Common myeloid progenitor, CD34-positive (primary cell): ENCODE data around the gene AGR2.
A peak's percentile ranks its signal among the peaks of the same experiment; 100 is the strongest.

Source experiments
- CTCF ChIA-PET: fragments of 350-600 bp; sonication (Branson Sonifier 250); formaldehyde crosslinking; loops from one replicate; lab custom pipeline; 2021; ENCODE audit warnings: antibody characterized with exemption; lab: Charles Lee
- POLR2A ChIA-PET: fragments of 350-600 bp; sonication (Branson Sonifier 250); formaldehyde crosslinking; loops from one replicate; lab custom pipeline; 2021; ENCODE audit warnings: antibody characterized with exemption; lab: Charles Lee
- DNase-seq, 3 donors: peaks; one replicate each; pipeline versions ENCODE4 v3.0.0 to v3.0.0-alpha.2; 2013
- H3K27ac ChIP-seq, 2 experiments: 1 replicate in 1 of 2; 2 replicates in 1 of 2; pipeline ENCODE4 v1.7.0; 2013; ENCODE audit warnings: inconsistent platforms in 2 of 2, low read length in 2 of 2, mild to moderate bottlenecking in 2 of 2, low read depth in 1 of 2, moderate library complexity in 1 of 2; ENCODE audit not compliant: severe bottlenecking in 2 of 2, insufficient read depth in 1 of 2, poor library complexity in 1 of 2
- H3K27me3 ChIP-seq, 5 experiments: replicated peaks in 2 of 5; 1 replicate in 3 of 5; 2 replicates in 2 of 5; pipeline versions ENCODE4 v1.6.1 to v1.7.0; 2013; ENCODE audit warnings: low read length in 4 of 5, mild to moderate bottlenecking in 2 of 5, moderate library complexity in 2 of 5, inconsistent platforms in 1 of 5; ENCODE audit not compliant: insufficient read depth in 5 of 5, control insufficient read depth in 4 of 5
- H3K36me3 ChIP-seq, 4 experiments: 1 replicate in 2 of 4; 2 replicates in 2 of 4; pipeline versions ENCODE4 v1.6.1 to v1.7.0; 2013; ENCODE audit warnings: low read length in 3 of 4, control low read depth in 1 of 4, mild to moderate bottlenecking in 1 of 4; ENCODE audit not compliant: control insufficient read depth in 4 of 4, insufficient read depth in 4 of 4
- H3K4me1 ChIP-seq, 4 experiments: 1 replicate in 3 of 4; 2 replicates in 1 of 4; pipeline versions ENCODE4 v1.6.1 to v1.7.1; 2013; ENCODE audit warnings: low read length in 3 of 4, mild to moderate bottlenecking in 3 of 4, control low read depth in 1 of 4, inconsistent platforms in 1 of 4, moderate library complexity in 1 of 4; ENCODE audit not compliant: control insufficient read depth in 4 of 4, insufficient read depth in 4 of 4; ENCODE audit errors: control extremely low read depth in 1 of 4
- H3K4me3 ChIP-seq, 7 experiments: 1 replicate in 4 of 7; 2 replicates in 3 of 7; pipeline versions ENCODE4 v1.5.1 to v1.7.0; 2013; ENCODE audit warnings: mild to moderate bottlenecking in 7 of 7, low read length in 6 of 7, moderate library complexity in 6 of 7, inconsistent platforms in 2 of 7, low read depth in 2 of 7, control low read depth in 1 of 7; ENCODE audit not compliant: insufficient read depth in 4 of 7, control insufficient read depth in 1 of 7; ENCODE audit errors: extremely low read depth in 1 of 7
- H3K9me3 ChIP-seq, 5 experiments: 1 replicate in 4 of 5; 2 replicates in 1 of 5; pipeline versions ENCODE4 v1.6.1 to v1.7.1; 2013; ENCODE audit warnings: low read length in 4 of 5, mild to moderate bottlenecking in 2 of 5, inconsistent platforms in 1 of 5, low read depth in 1 of 5, moderate library complexity in 1 of 5; ENCODE audit not compliant: control insufficient read depth in 4 of 5, insufficient read depth in 2 of 5; ENCODE audit errors: control extremely low read depth in 1 of 5
- WGBS: methylation state at CpG from one replicate; pipeline ENCODE4 v1.1.5; 2013; ENCODE audit not compliant: insufficient coverage; 5-methylcytosine and 5-hydroxymethylcytosine counted together

The AGR2 gene

DNA sequence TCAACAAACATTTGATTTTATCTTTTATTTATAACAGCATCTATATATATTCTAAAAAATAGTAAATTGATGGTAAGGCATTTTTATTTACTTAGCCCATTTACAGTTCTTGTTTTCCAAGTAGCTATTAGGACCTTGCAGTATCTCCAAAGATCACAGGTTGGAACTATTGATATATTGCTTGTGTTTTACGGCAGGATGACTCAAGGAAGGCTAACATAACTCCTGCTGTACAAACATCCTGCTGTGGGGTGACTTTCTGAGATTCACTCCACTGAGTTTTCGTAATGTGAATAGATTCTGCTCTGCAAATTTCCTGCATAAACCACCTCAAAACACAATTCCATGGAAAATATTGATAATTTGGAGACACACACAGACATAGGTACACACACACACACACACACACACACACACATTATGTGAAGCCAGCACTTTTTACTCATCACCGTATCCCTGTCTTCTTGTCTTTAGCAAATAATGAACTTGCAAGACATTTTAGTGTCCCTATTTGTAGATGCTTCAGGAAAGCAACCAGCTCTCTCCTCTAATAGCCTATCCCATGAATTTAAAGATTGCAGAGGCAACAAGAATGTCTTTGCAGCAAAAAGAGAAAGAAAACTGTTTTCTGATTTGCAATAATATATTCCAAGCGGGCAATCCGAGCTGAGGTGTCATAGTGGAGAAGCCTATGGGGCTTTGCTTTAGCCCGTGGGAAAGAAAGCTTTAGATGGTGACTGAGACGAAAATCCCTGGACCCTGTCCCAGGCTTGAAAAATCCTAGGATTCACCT, 722 bp downstream of the AGR2 start:
- WGBS = 90% methylated on average over 2 of the region's 7 CpGs
- no peak for DNase-seq
- Histone ChIP-seq H3K27me3 (no peaks in the 10 kb centered on the region), H3K4me1 (peaks cover 0 to 2% (median 0%) of the 10 kb centered on the region in 4 experiments), H3K4me3 (no peak overlapping the region), H3K27ac (no peak overlapping the region), H3K36me3 (no peaks in the 10 kb centered on the region), H3K9me3 (no peaks in the 10 kb centered on the region)
- POLR2A ChIA-PET = no interaction called here
- CTCF ChIA-PET = interaction anchor here (0.9 kb wide), 1 partner anchor 101 kb away, joined by 3 read pairs; no protein-coding TSS in a partner anchor

DNA sequence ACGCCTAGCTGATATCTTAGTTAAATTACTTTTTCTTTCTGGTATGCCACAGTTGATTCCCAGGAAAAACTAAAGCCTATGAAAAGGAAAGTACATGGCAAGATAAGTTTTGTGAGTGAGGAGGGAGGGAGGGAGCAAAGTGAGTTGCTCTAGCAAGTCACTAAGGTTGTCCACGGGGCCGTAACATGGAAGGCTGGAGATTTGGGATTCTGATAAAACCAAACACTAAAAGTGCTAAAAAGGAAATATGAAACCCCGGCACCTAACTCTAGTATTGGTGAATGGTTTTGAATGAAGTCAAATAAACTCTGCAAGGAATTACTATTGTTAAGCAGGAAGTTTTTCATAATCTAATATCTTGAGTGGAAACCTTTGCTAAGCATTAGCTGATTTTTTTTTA, 1.7 kb downstream of the AGR2 start:
- CTCF ChIA-PET = interaction anchor here (1.4 to 5.1 kb wide), 5 partner anchors 14 to 114 kb away, joined by 5 to 41 read pairs (median 9); no protein-coding TSS in a partner anchor
- 94% methylated on average over 3 of the region's 4 CpGs for WGBS

GRCh38 chr7:16801579-16801978, 3.2 kb downstream of the AGR2 start:
- POLR2A ChIA-PET = no interaction called here
- WGBS = 84% methylated on average over 2 of the region's 4 CpGs
- H3K27ac ChIP-seq = no peak overlapping the region
- CTCF ChIA-PET = interaction anchor here (0.7 to 5.1 kb wide), 22 partner anchors 8 to 244 kb away, joined by 3 to 41 read pairs (median 5); no protein-coding TSS in a partner anchor
- H3K4me3 ChIP-seq = no peak overlapping the region
- no peaks in the 10 kb centered on the region for H3K9me3 ChIP-seq
- peaks cover 0 to 2% (median 0%) of the 10 kb centered on the region in 4 experiments for H3K4me1 ChIP-seq
- H3K27me3 ChIP-seq = no peaks in the 10 kb centered on the region
- H3K36me3 ChIP-seq = no peaks in the 10 kb centered on the region
- DNase-seq = no peak

More for the DNA sequence above, 1.7 kb downstream of the AGR2 start:
- H3K4me1 ChIP-seq = peaks cover 0 to 2% (median 0%) of the 10 kb centered on the region in 4 experiments
- no peak overlapping the region for H3K27ac ChIP-seq
- no peaks in the 10 kb centered on the region for H3K27me3 ChIP-seq
- POLR2A ChIA-PET = no interaction called here
- H3K9me3 ChIP-seq = no peaks in the 10 kb centered on the region
- DNase-seq = no peak
- no peak overlapping the region for H3K4me3 ChIP-seq
- H3K36me3 ChIP-seq = no peaks in the 10 kb centered on the region

GRCh38 chr7:16801111-16801542, 3.7 kb downstream of the AGR2 start:
- Histone ChIP-seq H3K36me3 (no peaks in the 10 kb centered on the region), H3K4me1 (peaks cover 0 to 2% (median under 1%) of the 10 kb centered on the region in 4 experiments), H3K27ac (no peak overlapping the region), H3K27me3 (no peaks in the 10 kb centered on the region), H3K9me3 (no peaks in the 10 kb centered on the region), H3K4me3 (no peak overlapping the region)
- DNase-seq = peak; percentile 53 to 71 (median 66)
- ChIA-PET CTCF (interaction anchor here (0.7 to 5.1 kb wide), 21 partner anchors 8 to 245 kb away, joined by 3 to 41 read pairs (median 5); no protein-coding TSS in a partner anchor), POLR2A (no interaction called here)

DNA sequence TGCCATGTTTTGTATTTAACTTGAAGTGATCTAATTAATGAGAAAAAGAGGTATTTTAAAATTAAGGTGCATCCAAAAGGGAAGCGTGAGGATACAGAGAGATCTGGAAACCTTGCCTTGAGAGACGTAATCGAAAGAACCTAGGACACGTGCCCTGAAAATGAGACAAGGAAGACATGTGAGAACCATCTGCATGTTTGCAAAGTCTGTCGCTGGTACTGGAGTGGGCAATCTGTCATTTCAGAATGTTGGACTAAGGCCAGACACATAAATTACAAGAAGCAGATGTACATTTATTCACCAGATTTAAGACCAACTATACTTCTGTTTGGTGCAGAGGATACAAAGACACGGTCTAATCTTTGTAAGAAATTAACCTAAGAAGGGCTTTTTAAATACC, 9.2 kb downstream of the AGR2 start:
- WGBS = 39% methylated on average over 5 of the region's 6 CpGs
- ChIA-PET POLR2A (no interaction called here), CTCF (interaction anchor here (1.5 kb wide), 1 partner anchor 122 kb away, joined by 3 read pairs; no protein-coding TSS in a partner anchor)
- peak in 2 of 3 donors; percentile 58 to 69 for DNase-seq
- H3K9me3 ChIP-seq = no peaks in the 10 kb centered on the region
- H3K36me3 ChIP-seq = no peaks in the 10 kb centered on the region
- H3K4me1 ChIP-seq = peaks cover 0 to 7% (median 4%) of the 10 kb centered on the region in 4 experiments
- H3K4me3 ChIP-seq = no peak overlapping the region
- no peaks in the 10 kb centered on the region for H3K27me3 ChIP-seq
- H3K27ac ChIP-seq = no peak overlapping the region

DNA sequence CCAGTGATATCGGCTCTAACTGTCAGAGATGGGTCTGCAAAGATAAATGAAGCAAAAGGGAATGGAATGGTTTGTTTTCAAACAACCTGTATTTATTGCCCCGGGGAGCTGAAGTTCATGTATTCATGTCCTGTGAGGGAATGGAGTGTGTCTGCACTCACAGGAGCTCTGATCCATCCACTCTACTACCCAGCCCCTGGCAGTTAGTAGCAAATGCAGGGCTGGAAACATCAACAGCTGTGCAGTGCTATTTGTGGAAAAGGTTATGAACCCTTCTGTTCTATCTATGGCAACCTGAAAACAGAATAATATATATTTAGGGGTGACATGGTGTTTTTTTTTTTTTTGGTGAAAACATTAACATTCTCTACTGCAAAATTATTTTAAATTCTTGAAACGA, 9.8 kb downstream of the AGR2 start:
- no peak overlapping the region for H3K27ac ChIP-seq
- ChIA-PET CTCF (interaction anchor here (1.5 kb wide), 1 partner anchor 122 kb away, joined by 3 read pairs; no protein-coding TSS in a partner anchor), POLR2A (no interaction called here)
- H3K27me3 ChIP-seq = no peaks in the 10 kb centered on the region
- H3K4me3 ChIP-seq = no peak overlapping the region
- no peaks in the 10 kb centered on the region for H3K36me3 ChIP-seq
- peaks cover 0 to 7% (median 4%) of the 10 kb centered on the region in 4 experiments for H3K4me1 ChIP-seq
- WGBS = 100% methylated on average over 1 of the region's 3 CpGs
- no peak for DNase-seq
- no peaks in the 10 kb centered on the region for H3K9me3 ChIP-seq
